NCI-H1417 (cell line): ENCODE results near the gene OPHN1.
"Not testable (repeated sequence)": the region's sequence is repeated elsewhere in the genome, so short reads cannot be mapped to it uniquely, and the experiment has no call there.

Experiments
- DNase-seq, 3 experiments: peaks; one replicate each; lab custom pipeline; 2025; lab: John Stamatoyannopoulos, UW

The OPHN1 gene

DNA sequence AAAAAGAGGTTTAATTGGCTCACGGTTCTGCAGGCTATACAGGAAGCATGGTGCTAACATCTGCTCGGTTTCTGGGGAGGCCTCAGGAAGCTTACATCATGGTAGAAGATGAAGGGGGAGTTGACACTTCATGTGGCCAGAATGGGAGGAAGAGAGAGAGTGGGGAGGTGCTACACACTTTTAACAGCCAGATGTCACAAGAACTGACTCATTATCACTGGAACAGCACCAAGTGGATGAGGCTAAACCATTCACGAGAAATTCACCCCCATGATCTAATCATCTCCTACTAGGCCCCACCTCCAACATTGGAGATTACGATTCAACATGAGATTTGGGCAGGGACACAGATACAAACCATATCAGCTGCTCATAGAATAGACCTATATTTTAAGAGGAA is 255.8 kb downstream of the OPHN1 start:
- no peak for DNase-seq

DNA sequence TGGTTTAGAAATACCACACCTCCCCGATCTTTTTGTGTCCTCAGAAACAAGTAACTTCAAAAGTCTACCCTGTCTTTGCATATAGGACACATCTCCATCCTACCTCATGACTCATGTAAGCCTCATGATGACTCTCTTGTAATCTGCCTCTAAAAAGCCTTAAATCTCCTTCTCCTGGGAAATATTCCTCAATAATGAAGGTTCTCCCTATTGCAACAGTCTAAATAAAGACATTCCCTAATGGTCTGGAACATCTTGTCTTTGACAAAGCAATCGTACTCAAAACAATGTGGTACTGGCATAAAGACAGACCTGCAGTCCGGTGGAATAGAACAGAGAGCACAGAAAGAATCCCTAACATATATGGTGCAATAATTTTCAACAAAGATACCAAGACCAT is 257.7 kb downstream of the OPHN1 start:
- DNase-seq, result no peak

DNA sequence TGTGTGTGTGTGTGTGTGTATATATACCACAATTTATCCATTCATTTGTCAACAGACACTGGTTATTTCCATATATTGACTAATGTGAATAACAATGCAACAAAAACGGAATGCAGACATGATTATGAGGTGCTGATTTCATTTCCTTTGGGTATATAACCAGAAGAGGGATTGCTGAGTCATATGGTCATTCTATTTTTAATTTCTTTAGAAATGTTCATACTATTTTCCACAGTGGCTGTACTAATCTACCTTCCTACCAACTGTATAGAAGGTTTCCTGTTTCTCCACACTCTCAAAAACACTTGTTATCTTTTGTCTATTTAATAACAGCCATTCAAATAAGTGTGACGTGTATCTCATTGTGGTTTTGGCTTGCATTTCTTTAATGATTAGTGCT is 269.9 kb downstream of the OPHN1 start:
- DNase-seq, result no peak

DNA sequence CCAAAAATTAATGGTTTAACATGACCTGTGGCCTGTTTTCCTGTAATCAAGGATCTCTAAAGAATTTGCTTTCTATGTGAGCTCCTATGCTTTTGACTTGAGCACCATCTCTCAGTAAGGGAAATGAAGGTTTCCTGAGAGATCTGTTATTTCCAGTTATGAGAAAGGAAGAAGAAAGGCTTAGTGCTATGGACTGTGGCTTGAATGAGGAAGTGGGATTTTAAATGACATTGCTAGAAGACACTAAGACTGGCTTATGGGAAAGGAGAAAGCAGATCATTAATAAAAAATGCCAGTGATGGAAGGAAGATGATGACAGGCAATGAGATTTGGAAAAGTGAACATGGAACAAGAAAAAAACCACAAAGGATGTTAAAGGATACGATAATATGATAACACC is 285.4 kb downstream of the OPHN1 start:
- DNase-seq, result no peak

DNA sequence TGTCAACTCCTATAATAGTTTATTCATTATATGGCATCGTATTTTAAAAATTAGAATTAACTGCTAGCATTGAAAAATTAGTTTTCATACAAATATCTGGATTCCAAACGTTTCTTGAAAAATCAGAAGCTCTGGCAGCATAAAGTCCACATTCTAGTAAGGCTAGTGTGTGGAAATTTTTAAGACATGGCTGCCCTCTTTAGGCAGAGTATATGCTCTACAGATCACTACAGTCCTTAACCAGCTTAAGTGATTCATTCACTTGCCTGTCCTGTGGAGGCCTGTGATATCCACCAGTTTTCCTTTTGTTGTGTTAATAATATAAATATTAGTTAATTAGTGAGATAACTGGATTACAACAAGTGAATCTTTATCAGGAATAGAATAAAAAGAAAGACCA is 287.2 kb downstream of the OPHN1 start:
- peak; percentile 0 to 51 (median 9) for DNase-seq

DNA sequence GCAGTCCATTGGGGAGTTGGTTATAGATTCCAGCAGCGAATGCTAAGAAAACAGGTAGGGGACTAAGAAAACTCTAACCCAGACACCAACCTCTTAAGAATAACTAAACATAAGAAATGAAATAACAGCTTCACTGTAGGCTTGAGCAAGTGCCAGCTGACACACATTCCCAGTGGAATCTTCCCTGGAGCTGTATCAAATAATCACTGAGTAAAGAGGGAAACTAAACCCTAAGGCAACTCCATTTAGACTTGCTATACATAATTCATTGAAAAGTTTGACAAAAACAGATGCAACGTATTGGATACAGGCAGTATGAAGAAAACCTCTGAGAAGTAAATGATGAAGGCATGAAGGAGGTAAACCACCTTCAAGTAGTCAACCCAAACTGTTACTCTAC is 293.5 kb downstream of the OPHN1 start:
- no peak for DNase-seq

DNA sequence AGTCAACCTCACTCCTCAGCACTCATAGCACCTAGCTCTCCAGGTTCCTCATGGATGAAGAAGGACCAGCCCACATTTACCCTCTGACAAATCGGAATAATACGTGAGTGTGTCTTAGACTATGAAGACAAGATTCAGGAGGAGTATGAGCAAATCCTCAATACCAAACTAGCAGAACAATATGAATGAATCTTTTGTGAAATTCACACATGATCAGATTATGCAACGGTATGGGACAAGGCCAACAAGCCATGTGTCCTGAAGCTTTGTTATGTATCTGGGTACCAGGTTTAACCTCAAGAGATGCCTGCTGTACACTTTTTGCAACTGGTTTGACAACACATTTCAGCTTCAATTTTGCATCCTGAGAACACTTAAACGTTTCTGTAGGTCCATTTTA is 300.1 kb downstream of the OPHN1 start:
- DNase-seq, result no peak

DNA sequence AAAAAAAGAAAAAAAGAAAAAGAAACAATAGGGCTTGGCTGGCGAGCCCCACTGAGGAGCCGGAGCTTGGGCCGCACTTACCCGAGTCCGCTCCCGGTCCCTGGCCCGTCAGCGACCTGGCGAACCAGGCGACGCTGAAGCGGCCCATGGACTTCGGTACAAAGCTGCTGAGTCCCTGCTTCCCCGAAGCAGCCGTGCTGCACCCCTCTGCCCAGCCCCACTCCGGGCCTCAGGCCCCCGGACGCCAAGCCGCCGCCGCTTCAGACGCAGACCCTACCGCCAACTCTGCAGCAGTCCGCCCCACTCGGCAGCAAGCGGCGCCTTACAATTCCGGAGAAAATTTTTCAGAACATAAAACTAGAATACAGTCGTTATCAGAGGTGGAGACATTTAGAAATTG is 300.5 kb downstream of the OPHN1 start:
- no peak for DNase-seq

DNA sequence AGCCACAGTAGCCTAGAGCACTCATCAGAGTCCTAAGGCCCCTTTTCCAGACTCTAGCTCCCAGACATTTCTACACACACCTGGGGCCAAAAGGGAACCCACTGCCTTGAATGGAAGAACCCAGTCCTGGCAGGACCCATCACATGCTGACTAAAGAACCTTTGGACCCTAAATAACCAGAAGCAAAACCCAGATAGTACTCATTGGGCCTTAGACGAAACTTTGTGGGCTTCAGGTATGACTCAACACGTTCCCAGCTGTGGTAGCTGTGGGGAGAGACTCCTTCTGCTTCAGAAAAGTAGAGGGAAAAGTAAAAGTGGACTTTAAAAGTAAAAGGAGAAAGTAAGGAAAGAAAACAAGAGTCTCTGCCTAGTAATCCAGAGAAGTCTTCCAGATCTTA is 311.5 kb downstream of the OPHN1 start:
- no peak for DNase-seq

DNA sequence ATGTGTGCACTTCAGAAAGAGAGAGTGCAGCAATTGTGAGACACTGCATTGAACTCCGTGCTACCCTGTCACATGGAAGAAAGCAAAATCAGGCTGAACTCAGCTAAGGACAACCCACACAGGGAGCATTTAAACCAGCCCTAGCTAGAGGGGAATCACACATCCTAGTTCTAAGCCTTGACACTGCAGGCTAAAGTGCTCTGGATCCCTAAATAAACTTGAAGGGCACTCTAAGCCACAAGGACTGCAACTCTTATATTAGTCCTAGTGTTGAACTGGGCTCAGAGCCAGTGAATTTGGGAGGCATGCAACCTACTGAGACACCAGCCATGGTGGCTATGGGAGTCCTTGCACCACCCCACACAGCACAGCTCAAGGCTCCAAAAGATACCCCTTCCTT is 311.9 kb downstream of the OPHN1 start:
- no peak for DNase-seq

DNA sequence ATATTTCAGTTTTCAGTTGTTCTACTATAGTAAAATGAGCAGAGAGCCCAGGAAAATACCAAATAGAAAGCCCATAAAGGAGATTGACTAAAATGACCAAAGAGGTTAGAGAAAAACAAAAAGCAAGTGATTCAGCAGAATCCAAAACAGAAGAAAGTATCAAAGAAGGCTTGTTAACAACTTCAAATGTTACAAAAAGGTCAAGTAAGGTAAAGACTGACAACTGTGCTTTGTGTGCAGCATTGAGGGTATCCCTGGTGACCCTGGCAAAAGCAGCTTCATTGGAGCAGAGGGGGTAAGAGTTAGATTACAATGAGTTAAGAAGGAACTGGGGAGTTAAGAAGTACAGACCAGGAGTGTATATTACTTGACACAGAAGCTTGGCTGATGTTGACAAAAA is 317.9 kb downstream of the OPHN1 start:
- DNase-seq, result no peak

DNA sequence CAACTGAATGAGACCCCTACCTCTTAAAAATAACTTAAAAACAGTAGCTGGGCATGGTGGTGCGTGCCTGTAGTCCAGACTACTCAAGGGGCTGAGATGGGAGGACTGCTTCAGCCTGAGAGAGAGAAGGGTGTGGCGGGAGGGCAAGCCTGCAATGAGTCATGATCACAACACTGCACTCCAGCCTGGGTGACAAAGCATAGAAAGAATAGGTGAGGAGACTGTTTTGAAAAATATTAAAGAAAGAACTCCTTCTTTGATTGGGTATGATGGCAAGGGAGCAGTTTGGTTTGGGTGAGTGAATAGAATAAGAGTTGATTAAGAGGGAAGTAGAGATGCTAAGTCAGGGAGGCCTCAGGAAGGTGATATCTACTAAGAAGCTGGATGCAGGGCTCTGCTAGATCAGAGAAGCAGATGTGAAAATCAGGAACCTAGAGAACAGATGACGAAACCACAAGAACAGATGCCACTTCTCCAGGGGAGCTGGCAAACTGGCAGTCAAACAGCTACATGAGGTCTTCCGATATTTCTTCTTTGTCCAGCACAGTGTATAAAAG is 318.6 kb downstream of the OPHN1 start:
- no peak for DNase-seq

DNA sequence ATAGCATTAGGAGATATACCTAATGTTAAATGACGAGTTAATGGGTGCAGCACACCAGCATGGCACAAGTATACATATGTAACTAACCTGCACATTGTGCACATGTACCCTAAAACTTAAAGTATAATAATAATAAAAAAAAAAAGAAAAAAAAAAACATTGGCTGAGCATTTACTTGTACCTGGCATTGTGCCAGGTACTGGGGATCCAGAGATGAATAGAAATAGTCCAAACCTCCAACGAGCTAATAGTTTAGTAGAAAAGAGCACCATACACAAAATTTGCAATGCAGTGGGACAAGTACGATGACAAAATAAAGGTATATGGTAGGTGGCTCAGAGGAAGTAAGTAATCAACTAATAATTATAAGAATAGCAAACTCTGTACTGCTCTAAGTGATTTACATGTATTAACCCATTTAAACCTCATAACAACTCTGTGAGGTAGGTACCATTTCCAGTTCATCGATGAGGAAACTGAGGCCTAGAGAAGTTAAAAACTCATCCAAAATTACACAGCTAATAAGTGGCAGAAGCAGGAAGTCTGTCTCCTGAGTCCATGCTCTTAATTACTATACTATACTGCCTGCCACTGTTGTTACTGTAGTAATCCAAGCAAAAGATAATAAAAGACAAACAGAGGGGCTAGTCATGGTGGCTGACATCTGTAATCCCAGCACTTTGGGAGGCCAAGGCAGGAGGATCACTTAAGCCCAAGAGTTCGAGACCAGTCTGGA is 319.3 kb downstream of the OPHN1 start:
- no peak for DNase-seq

DNA sequence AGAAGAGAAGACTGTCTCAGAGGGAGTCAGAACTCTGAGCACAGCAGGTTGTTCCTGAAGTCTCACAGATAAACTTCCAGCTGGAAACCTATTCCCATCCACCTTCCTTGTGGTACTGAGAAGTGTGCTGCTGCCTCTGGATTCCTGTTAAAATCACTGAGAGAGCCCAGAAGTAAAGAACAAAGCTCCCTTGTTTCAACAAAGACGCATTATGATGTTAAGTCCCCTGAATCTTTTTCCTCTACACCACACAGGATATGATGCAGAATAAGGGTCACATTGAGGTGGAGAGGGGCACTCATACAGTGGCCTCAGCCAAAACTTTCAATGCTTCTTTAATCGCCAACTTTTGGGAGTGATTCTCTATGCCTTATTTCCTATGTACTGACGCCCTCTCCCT is 321.0 kb downstream of the OPHN1 start:
- no peak for DNase-seq

DNA sequence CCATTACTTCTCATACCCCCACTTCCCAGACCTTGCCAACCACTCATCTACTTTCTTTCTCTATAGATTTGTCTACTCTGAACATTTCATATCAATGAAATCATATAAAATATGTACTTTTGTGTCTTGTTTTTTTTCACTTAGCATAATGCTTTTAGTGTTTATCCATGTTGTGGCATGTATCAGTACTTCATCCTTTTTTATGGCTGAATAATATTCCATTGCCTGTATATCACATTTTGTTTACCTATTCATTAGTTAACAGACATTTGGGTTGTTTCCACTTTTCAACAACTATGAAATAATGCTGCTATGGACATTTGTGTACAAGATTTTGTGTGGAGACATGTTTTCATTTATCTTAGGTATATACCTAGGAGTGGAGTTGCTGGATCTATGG is 324.1 kb downstream of the OPHN1 start:
- no peak for DNase-seq

DNA sequence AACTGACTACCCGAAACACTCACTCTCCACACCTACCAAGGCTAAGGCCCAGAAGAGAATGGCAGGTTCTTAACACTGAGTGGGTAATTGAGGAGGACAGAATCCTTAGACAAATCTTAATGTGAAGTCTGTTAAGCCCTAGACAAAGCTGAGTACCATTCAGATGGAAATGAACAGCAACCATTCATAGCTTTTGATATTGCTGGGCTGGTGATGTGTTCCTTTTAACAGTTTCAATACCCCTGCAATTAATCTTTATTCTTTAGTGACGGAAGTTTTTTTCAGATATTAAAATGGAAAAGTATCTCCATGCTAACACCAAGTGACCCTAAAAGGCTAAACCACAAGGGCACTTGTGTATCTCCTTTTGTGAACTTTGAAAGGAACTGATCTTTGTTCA is 334.9 kb downstream of the OPHN1 start:
- DNase-seq, result no peak

DNA sequence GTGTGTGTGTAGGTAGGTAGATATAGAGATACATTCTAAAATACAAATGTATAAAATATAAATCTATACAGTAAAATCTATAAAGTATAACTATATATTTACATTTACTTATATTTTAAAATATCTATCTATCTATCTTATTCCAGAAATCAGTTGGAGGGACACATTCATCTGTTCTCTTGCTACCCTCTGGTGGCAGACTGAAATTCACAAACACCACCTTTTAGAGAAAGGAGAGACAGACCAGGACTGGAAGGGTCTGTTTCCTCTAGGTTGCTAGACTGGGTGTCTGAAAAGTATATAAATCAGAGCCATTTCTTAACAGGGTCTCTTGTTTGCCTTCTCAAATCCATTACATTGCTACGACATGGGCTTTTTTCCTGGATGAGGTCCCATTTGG is 343.0 kb downstream of the OPHN1 start:
- DNase-seq, result no peak

DNA sequence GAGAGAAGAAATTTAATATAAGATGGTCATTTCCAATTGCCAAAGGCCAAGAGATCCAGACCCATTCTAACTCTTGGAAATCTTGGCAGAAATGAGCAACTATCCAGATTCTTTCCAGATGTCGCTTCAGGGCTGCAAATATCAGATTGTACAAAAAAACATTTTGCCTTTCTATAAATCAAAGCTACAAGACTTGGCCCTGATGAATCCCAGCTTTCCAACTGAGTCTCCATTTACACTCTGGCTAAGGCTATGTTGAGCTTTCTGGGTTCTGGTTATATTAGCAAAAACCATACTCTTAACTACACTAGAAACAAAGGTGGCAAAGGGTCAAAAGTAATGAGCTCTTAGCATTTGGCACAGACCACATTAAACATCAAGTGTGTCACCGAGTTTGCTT is 345.8 kb downstream of the OPHN1 start:
- DNase-seq, result no peak

DNA sequence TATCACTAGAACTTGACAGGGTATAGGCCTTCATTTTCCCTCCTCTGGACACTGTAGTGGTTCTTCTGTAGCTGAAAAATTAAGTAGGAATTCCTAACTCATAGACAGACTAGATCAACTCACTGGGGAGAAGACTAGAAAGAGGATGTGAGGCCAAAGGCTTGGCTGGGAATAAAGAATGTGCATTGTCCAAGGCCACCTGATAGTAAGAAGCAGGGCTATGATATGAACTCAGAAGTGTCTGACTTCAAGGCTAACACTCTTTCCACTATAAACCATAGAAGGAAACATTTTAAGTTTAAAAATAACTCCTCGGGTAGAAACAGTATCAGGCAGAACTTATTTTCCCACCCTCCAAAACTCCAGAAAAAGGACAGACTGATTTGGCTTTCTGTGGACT is 346.6 kb downstream of the OPHN1 start:
- DNase-seq, result no peak

DNA sequence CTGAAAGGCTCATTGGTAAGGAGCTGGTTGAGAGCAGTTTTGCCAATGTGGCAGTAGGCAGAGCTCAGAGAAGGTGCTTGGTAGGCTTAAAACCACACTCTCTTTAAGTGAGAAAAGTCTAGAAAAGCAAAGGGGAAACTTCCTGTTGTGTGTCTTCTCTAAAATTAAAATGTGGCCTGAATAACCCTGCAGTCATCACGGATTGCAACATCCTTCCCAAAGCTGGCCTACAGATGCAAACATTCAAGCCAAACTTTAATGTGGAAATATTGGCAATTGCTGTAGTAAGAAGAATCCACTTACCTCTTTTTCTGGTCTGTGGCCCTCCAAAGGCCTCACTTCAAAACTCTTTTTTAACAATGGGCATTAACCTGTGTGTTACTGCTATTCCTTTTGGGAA is 348.5 kb downstream of the OPHN1 start:
- DNase-seq, result no peak

DNA sequence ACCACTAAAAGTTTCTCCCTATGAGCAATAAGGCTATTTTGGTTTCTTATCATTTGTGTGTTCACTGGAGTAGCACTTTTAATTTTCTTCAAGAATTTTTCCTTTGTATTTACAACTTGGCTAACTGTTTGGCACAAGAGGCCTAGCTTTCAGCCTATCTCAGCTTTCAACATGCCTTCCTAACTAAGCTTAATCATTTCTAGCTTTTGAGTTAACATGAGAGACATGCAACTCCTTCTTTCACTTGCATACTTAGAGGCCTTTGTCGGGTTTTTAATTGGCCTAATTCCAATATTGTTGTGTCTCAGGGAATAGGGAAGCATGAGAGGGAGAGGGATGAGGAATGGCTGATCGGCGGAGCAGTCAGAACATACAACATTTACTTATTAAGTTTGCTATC is 349.8 kb downstream of the OPHN1 start:
- DNase-seq, result no peak

DNA sequence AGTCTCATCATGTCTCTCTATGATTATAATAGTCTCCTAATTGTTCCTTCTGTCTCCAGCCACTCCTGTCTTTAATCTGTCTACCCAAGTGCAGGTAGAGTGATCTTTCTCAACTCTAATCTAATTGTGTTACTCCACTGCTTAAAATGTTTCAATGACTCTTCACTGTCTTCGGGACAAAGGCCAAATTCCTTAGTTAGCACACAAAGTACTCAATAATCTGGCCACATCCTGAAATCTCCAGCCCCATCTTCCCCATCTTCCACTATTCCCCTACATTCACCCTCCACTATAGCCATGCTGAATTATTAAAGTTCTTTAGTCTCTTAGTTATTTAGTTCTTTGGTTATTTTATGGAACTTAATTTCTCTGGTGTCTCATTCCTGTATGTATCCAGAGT is 353.3 kb downstream of the OPHN1 start:
- no peak for DNase-seq

DNA sequence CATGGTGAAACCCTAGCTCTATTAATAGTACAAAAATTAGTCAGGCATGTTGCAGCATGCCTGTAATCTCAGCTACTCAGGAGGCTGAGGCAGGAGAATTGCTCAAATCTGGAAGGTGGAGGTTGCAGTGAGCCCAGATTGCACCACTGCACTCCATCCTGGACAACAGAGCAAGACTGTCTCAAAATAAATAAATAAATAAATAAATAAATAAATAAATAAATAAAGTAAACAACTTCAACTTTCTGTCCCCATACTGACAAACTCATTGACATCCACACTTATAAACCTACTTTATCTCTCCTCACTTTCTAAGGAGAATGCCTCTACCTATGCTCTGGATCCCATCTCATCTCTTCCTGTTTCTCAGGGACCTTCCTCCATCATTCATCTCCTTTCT is 354.5 kb downstream of the OPHN1 start:
- DNase-seq, result not testable (repeated sequence)

DNA sequence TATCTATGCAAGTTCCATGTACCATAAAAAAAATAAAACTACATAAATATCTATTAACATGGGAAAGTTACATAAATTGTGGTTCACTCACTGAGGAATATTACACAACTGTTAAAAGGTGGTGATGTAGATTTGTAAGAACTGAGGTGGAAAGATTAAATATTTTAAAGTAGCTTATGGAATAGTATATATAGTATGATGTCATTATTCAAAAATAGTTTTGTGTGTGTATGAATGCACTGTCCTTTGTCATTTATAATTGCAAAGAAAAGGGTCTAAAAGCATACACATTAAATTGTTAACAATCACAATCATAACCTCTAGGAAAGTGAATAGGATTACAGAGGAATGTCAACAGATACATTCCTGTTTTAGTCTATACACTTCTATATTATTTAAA is 355.9 kb downstream of the OPHN1 start:
- DNase-seq, result no peak
